GM21423 (cell line): ENCODE measurements around the gene VPS4A.
"Not testable (repeated sequence)": the region's sequence is repeated elsewhere in the genome, so short reads cannot be mapped to it uniquely, and the experiment has no call there.

Experiments used
- ATAC-seq: cut with Tn5 transposase; IDR thresholded peaks from one replicate; pipeline ENCODE4 v1.9.1; 2021; ENCODE audit warnings: mild to moderate bottlenecking, moderate library complexity; ENCODE audit not compliant: unreplicated experiment

The VPS4A gene

GRCh38 chr16:69310653-69311532 lies at the start of gene VPS4A:
Gene VPS4A, plus strand, starts transcription at chr16:69311350. Its CDS starts 162 bp downstream, at chr16:69311512.
- ATAC-seq = peak; percentile 94

DNA sequence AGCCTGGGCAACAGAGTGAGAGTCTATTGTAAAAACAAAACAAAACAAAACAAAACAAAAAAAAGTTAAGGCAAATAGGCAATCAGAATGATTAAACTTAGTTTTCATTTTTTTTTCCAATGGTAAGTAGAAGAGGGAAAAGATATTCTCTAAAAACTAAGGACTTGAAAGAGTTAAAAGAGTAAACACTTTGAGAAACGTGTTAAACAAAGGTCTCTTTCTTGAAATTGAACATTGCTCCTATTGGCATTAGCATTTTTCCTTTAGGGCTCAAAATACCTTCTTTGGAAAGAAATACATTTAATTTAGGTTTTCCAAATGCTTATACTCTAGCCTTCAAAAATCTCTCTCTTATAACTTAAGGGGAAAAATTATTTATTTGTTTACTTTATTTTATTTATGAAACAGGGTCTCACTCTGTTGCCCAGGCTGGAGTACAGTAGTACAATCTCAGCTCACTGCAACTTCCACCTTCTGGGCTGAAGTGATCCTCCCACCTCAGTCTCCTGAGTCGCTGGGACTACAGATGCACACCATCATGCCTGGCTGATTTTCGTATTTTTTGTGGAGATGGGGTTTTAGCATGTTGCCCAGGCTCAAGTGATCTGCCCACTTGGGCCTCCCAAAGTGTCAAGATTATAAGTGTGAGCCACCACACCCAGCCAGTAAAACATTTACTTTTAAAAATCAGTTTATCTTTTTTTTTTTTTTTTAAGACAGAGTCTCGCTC lies 44.7 kb upstream of the VPS4A start:
- no peak for ATAC-seq

DNA sequence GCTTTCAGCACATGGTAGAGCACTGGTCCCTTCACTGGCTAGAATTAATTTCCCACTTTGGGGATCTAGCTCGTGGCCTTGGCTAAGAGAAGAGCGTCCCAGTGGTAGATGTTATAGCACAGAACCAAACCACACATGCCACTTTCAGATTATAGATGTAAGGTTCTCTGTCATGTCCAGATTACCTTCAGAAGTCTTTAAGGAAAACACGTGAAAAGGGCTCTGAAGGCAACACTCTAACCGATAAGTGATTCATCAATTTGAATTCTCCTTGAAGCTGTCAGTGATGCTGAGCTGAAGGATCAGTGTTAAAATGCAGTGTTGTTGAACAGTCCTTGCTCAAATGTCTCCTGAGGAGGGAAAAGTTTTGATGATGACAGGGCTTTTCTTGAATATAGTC lies 43.5 kb upstream of the VPS4A start:
- no peak for ATAC-seq

GRCh38 chr16:69270395-69270794 lies 40.8 kb upstream of the VPS4A start:
- ATAC-seq = no peak

GRCh38 chr16:69270831-69271230 lies 40.3 kb upstream of the VPS4A start:
- ATAC-seq = no peak

DNA sequence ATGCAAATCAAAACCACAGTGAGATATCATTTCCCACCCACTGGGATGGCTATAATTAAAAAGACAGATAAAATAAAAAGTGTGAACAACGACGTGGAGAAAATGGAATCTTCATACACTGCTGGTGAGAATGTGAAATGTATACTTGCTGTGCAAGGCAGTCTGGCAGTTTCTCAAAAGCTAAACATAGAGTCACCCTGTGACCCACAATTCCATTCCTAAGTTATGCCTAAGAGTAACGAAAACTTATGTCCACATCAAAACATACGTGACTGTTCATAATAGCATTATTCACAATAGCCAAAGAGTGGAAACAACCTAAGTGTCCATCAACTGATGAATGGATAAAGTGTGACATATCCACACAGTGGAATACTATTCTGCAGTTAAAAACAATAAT lies 38.1 kb upstream of the VPS4A start:
- ATAC-seq = no peak

- ATAC-seq = no peak
These were observed 36.4 kb upstream of the VPS4A start for GRCh38 chr16:69274699-69275235.

DNA sequence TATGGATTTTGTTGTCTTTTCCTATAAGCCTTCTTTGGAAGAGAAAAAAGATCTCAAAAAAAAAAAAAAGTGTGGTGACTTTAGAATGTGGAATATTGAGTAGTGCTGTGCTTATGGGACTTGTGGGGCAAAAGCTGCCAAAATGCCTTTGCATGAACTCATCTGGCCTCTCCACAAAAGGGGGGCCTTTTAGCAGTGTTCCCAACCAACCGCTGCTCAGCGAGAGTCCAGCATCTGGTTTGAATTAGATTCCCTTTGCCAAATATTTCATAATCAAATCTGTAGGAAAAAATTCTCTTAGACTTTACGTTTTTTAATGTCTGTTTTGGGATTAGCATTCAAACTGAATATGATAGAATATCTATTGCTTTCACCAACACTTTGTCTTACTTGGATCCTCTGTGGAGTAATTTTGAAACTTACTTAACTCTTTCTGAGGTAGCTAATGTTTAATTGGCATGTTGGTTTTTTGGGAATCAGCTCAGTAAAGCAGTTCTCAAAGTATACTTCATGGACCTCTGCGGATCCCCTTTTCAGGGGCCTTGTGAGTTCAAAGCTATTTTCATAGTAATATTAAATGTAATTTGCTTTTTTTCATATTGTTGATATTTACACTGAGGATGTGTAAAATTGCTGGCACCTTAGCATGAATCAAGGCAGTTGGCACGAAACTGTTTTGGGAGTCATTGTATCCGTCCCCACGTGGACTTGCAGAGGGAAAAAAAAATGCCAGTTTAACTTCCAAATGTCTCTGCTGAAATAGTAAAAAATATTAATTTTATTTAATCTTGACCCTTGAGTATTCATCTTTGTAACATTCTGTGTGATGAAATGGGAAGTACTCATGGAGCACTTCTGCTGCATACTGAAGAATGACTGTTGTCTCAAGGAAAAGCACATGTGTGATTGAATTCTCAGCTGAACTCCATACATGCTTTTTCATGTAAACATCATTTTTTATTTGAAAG lies 34.7 kb upstream of the VPS4A start:
- ATAC-seq = no peak

DNA sequence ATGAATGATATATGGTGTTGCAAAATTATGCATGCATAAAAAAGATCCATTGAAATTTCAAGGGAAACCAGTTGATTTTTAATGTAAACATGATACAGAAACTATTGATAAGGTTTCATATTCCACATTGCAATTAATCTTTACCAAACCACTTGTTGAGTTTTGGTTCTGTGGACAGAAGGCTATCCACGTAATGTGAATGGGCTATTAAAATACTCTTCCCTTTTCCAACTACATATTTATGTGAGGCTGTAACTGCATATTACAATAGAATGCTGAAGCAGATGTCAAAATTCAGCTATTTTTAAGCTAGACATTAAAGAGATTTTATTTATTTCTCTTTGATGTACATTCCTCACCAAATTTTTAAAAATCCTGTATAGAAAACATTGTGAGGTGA lies 33.7 kb upstream of the VPS4A start:
- no peak for ATAC-seq

GRCh38 chr16:69283851-69284250 lies 27.3 kb upstream of the VPS4A start:
- ATAC-seq = no peak

DNA sequence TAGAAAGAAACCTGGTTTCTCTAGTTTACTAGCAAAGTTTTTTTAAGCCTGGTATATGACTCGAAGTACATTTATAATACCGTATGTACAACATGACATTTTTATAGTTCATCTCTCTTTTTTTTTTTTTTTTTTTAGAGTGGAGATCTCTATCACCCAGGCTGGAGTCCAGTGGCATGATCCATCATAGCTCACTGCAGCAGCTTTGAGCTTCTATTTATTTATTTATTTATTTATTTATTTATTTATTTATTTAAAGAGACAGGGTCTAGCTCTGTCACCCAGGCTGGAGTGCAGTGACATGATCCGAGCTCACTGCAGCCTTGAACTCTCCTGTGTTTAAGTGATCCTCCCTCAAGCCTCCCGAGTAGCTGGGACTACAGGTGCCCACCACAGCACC lies 25.9 kb upstream of the VPS4A start:
- no peak for ATAC-seq

- no peak for ATAC-seq
These were observed 24.0 kb upstream of the VPS4A start for GRCh38 chr16:69286941-69287713.

GRCh38 chr16:69291657-69292056 lies 19.5 kb upstream of the VPS4A start:
- ATAC-seq = not testable (repeated sequence)

DNA sequence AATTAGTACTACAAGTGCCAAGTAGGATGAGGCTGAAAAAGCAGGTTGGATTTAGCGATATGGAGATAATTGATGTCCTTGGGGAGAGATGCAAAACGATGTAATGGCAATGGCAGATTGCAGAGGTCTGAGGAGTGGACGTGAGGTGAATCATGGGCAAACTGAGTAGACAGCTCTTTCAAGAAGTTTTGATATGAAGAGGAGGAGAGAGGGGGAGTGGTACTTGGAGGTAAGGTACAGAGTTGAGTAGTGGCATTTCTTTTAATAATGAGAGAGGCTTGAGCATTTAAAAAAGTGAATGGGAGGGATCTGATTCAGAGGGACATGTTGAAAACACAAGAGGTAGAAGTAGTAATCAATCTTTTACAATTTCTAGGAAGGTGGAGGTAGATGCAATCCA lies 17.7 kb upstream of the VPS4A start:
- ATAC-seq = no peak

GRCh38 chr16:69294051-69294450 lies 17.1 kb upstream of the VPS4A start:
- ATAC-seq = no peak

GRCh38 chr16:69296771-69297170 lies 14.4 kb upstream of the VPS4A start:
- ATAC-seq = not testable (repeated sequence)

DNA sequence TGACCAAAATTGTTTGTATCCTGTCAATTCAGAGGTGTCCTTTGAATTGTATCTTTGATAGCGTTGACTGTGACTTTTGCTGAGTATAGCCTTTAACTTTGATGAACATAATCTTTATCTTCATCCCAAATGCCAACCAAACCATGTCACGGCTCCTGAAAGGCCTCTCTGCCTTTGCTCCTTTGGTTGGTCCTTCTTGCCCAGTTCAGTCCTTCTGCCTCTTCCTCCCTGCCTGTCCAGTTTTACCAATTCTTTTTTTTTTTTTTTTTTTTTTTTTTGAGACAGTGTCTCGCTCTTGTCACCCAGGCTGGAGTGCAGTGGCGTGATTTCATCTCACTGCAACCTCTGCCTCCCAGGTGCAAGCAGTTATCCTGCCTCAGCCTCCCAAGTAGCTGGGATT lies 12.9 kb upstream of the VPS4A start:
- ATAC-seq = no peak

- ATAC-seq = no peak
These were observed 10.0 kb upstream of the VPS4A start for GRCh38 chr16:69301187-69301586.

DNA sequence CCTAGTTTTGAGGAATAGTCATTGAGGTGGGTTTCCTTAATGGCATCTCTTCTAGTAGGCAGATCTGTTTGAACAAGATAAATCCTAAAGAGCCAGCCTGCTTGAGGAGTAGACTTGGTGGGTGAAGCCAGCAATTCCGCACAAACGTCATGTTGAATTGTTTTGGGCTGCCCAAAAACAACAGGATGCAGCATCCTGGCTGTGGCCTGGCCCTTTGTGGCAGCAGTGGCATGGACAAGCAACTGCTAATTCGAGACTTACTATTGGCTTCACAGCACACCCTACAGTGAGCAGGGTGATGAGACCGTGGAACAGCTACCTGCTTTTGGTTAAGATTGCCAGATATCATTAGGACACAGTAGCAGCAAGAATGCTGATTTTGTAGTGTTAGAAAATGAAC lies 9.3 kb upstream of the VPS4A start:
- ATAC-seq = no peak

- no peak for ATAC-seq
These were observed 8.8 kb upstream of the VPS4A start for GRCh38 chr16:69302301-69302700.
